ENCODE measurements around the gene LMOD3.

Gene LMOD3

DNA sequence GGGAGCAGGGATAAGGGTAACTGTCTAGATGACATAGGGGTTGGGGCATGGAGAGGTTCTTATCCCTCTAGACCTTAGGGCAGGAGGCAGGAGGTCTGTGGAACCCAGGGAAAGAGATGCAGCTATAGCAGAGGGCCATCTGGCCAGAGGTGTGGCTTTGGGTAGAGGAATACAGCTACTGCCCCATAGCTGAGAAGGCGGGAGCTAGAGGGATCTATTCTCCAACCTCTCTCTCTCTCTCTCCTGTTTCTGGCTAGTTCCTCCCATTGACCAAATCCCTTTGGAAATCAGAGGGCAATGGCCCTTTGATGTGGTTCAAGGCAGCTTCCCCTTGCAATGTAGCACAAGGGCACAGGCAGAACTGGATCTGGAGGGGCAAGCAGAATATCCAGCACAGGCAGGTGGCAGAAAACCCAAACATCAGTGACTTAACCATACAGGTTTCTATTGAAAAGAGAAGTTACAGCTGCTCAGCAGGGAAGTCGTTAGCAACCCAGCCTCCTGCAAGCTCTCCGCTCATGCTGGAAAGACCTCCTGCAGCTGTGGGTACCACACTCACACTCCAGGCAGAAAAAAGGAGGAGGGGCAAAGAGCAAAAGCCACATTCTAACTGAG lies 22.3 kb upstream of the LMOD3 start:
- H3K9ac ChIP-seq (ENCODE audit: low read depth, low read length): no peak overlapping the region
- H3K36me3 ChIP-seq (ENCODE audit: control insufficient read depth, insufficient read depth, low read length): no peaks in the 10 kb centered on the region
- no peak overlapping the region for H3K4me3 ChIP-seq (ENCODE audit: low read depth, low read length)
- H3K4me1 ChIP-seq (ENCODE audit: control insufficient read depth, insufficient read depth, low read length): peaks cover 6% of the 10 kb centered on the region; the same call in 1 of the 2 replicates
- H3K27me3 ChIP-seq (ENCODE audit: control insufficient read depth, insufficient read depth, low read length): peaks cover 61% of the 10 kb centered on the region
- no peak overlapping the region for H3K27ac ChIP-seq (ENCODE audit: low read depth, low read length)
- no peaks in the 10 kb centered on the region for H3K9me3 ChIP-seq (ENCODE audit: control insufficient read depth, insufficient read depth, low read length)

GRCh38 chr3:69143612-69144011 lies 21.2 kb upstream of the LMOD3 start:
- no peak overlapping the region for H3K4me3 ChIP-seq (ENCODE audit: low read depth, low read length)
- H3K36me3 ChIP-seq (ENCODE audit: control insufficient read depth, insufficient read depth, low read length): no peaks in the 10 kb centered on the region
- H3K27me3 ChIP-seq (ENCODE audit: control insufficient read depth, insufficient read depth, low read length): peaks cover 60% of the 10 kb centered on the region
- no peaks in the 10 kb centered on the region for H3K9me3 ChIP-seq (ENCODE audit: control insufficient read depth, insufficient read depth, low read length)
- no peak overlapping the region for H3K27ac ChIP-seq (ENCODE audit: low read depth, low read length)
- H3K9ac ChIP-seq (ENCODE audit: low read depth, low read length): no peak overlapping the region
- peaks cover 6% of the 10 kb centered on the region; the same call in 1 of the 2 replicates for H3K4me1 ChIP-seq (ENCODE audit: control insufficient read depth, insufficient read depth, low read length)

- Histone ChIP-seq H3K9me3 (ENCODE audit: control insufficient read depth, insufficient read depth, low read length) (no peaks in the 10 kb centered on the region), H3K36me3 (ENCODE audit: control insufficient read depth, insufficient read depth, low read length) (no peaks in the 10 kb centered on the region), H3K27me3 (ENCODE audit: control insufficient read depth, insufficient read depth, low read length) (peaks cover 56% of the 10 kb centered on the region), H3K27ac (ENCODE audit: low read depth, low read length) (no peak overlapping the region), H3K4me1 (ENCODE audit: control insufficient read depth, insufficient read depth, low read length) (peaks cover 6% of the 10 kb centered on the region; the same call in 1 of the 2 replicates), H3K9ac (ENCODE audit: low read depth, low read length) (no peak overlapping the region), H3K4me3 (ENCODE audit: low read depth, low read length) (no peak overlapping the region)
Observed at GRCh38 chr3:69142797-69143454, 20.5 kb upstream of the LMOD3 start.

GRCh38 chr3:69142090-69142489 lies 19.7 kb upstream of the LMOD3 start:
- no peaks in the 10 kb centered on the region for H3K9me3 ChIP-seq (ENCODE audit: control insufficient read depth, insufficient read depth, low read length)
- no peak overlapping the region for H3K27ac ChIP-seq (ENCODE audit: low read depth, low read length)
- no peak overlapping the region for H3K4me3 ChIP-seq (ENCODE audit: low read depth, low read length)
- peaks cover 6% of the 10 kb centered on the region; the same call in 1 of the 2 replicates for H3K4me1 ChIP-seq (ENCODE audit: control insufficient read depth, insufficient read depth, low read length)
- peaks cover 56% of the 10 kb centered on the region for H3K27me3 ChIP-seq (ENCODE audit: control insufficient read depth, insufficient read depth, low read length)
- no peaks in the 10 kb centered on the region for H3K36me3 ChIP-seq (ENCODE audit: control insufficient read depth, insufficient read depth, low read length)
- no peak overlapping the region for H3K9ac ChIP-seq (ENCODE audit: low read depth, low read length)

DNA sequence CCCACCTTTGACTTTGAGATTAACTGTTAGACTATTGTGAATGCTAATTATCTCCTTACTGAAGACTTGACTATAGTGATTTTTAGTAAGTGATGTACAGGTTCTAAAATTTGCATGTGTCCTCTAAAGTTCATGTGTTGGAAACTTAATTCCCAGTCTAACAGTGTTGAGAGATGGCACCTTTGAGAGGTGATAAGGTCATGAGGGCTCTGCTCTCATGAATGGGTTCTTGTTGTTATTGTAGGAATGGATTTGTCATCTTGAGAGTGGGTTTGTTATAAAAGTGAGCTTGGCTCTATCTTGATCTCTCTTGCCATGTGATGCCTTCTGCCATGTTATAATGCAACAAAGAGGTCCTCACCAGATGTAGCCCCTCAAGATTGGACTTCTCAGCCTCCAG lies 18.9 kb upstream of the LMOD3 start:
- Histone ChIP-seq H3K4me1 (ENCODE audit: control insufficient read depth, insufficient read depth, low read length) (peaks cover 6% of the 10 kb centered on the region; the same call in 1 of the 2 replicates), H3K27ac (ENCODE audit: low read depth, low read length) (no peak overlapping the region), H3K4me3 (ENCODE audit: low read depth, low read length) (no peak overlapping the region), H3K27me3 (ENCODE audit: control insufficient read depth, insufficient read depth, low read length) (peaks cover 53% of the 10 kb centered on the region), H3K36me3 (ENCODE audit: control insufficient read depth, insufficient read depth, low read length) (no peaks in the 10 kb centered on the region), H3K9me3 (ENCODE audit: control insufficient read depth, insufficient read depth, low read length) (no peaks in the 10 kb centered on the region), H3K9ac (ENCODE audit: low read depth, low read length) (no peak overlapping the region)

DNA sequence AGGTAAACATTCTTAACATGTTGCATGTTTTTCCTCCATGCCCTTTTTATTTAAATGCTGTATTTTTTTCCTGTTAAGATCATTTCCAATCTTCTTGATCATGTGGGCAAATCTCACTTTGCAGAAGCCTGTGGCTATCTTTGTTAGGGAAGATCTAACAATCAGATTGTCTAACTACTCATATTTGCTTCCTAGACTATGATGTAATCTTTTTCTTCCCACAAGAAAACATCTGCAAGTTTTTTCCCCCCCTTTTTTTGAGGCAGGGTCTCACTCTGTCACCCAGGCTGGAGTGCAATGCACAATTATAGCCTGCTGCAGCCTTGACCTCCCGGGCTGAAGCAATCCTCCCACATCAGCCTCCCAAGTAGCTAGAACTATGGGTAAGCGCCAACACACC lies 15.0 kb upstream of the LMOD3 start:
- no peak overlapping the region for H3K27ac ChIP-seq (ENCODE audit: low read depth, low read length)
- no peaks in the 10 kb centered on the region for H3K36me3 ChIP-seq (ENCODE audit: control insufficient read depth, insufficient read depth, low read length)
- H3K9me3 ChIP-seq (ENCODE audit: control insufficient read depth, insufficient read depth, low read length): no peaks in the 10 kb centered on the region
- H3K9ac ChIP-seq (ENCODE audit: low read depth, low read length): no peak overlapping the region
- no peaks in the 10 kb centered on the region for H3K4me1 ChIP-seq (ENCODE audit: control insufficient read depth, insufficient read depth, low read length)
- H3K4me3 ChIP-seq (ENCODE audit: low read depth, low read length): no peak overlapping the region
- H3K27me3 ChIP-seq (ENCODE audit: control insufficient read depth, insufficient read depth, low read length): peaks cover 22% of the 10 kb centered on the region

DNA sequence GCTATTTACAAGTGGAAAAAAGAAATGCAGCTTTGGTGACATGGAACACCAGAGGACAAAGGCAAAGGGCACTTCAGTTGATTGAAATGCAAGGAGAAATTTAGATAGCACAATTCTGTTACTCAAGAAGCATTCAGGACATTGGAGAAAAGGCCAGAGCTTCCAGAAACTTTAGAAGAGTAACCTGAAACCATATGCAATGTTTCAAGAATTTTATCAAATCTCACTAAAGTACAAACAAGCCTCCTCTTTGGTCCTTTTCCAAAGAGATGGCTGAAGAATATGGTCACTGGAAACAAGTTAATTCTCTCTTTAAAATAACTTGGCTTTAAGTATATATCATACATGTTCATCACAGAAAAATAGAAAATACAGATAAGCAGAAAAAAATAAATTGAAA lies 14.6 kb upstream of the LMOD3 start:
- no peak overlapping the region for H3K4me3 ChIP-seq (ENCODE audit: low read depth, low read length)
- no peaks in the 10 kb centered on the region for H3K9me3 ChIP-seq (ENCODE audit: control insufficient read depth, insufficient read depth, low read length)
- no peaks in the 10 kb centered on the region for H3K4me1 ChIP-seq (ENCODE audit: control insufficient read depth, insufficient read depth, low read length)
- no peaks in the 10 kb centered on the region for H3K36me3 ChIP-seq (ENCODE audit: control insufficient read depth, insufficient read depth, low read length)
- H3K27ac ChIP-seq (ENCODE audit: low read depth, low read length): no peak overlapping the region
- peaks cover 18% of the 10 kb centered on the region for H3K27me3 ChIP-seq (ENCODE audit: control insufficient read depth, insufficient read depth, low read length)
- H3K9ac ChIP-seq (ENCODE audit: low read depth, low read length): no peak overlapping the region

- Histone ChIP-seq H3K4me3 (ENCODE audit: low read depth, low read length) (no peak overlapping the region), H3K9me3 (ENCODE audit: control insufficient read depth, insufficient read depth, low read length) (no peaks in the 10 kb centered on the region), H3K9ac (ENCODE audit: low read depth, low read length) (no peak overlapping the region), H3K36me3 (ENCODE audit: control insufficient read depth, insufficient read depth, low read length) (no peaks in the 10 kb centered on the region), H3K4me1 (ENCODE audit: control insufficient read depth, insufficient read depth, low read length) (no peaks in the 10 kb centered on the region), H3K27ac (ENCODE audit: low read depth, low read length) (no peak overlapping the region), H3K27me3 (ENCODE audit: control insufficient read depth, insufficient read depth, low read length) (no peaks in the 10 kb centered on the region)
Observed at GRCh38 chr3:69130689-69131088, 8.3 kb upstream of the LMOD3 start.

- H3K36me3 ChIP-seq (ENCODE audit: control insufficient read depth, insufficient read depth, low read length): no peaks in the 10 kb centered on the region
- H3K9ac ChIP-seq (ENCODE audit: low read depth, low read length): no peak overlapping the region
- H3K4me1 ChIP-seq (ENCODE audit: control insufficient read depth, insufficient read depth, low read length): no peaks in the 10 kb centered on the region
- H3K9me3 ChIP-seq (ENCODE audit: control insufficient read depth, insufficient read depth, low read length): no peaks in the 10 kb centered on the region
- H3K27ac ChIP-seq (ENCODE audit: low read depth, low read length): no peak overlapping the region
- no peaks in the 10 kb centered on the region for H3K27me3 ChIP-seq (ENCODE audit: control insufficient read depth, insufficient read depth, low read length)
- H3K4me3 ChIP-seq (ENCODE audit: low read depth, low read length): no peak overlapping the region
Observed at GRCh38 chr3:69129531-69129930, 7.1 kb upstream of the LMOD3 start.

DNA sequence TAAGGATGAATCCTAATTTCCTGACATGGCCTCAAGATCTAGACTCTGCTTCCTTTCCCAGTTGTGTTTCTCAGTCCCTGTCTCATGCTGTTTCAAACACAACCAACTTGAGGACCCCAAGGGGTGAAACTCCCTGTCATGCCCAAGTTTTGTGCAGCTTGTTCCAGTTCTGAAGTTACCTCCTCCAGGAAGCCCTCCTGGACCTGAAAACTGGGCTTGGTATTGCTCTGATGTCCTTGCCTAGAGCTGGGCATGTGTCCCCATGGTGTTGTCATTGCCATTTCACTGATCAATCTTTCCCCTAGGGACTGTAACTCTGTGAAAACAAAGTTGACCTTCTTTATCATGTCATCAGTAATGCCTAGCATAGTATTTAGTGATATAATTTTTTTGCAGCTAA lies 6.1 kb upstream of the LMOD3 start:
- no peaks in the 10 kb centered on the region for H3K9me3 ChIP-seq (ENCODE audit: control insufficient read depth, insufficient read depth, low read length)
- H3K4me1 ChIP-seq (ENCODE audit: control insufficient read depth, insufficient read depth, low read length): no peaks in the 10 kb centered on the region
- H3K36me3 ChIP-seq (ENCODE audit: control insufficient read depth, insufficient read depth, low read length): no peaks in the 10 kb centered on the region
- no peak overlapping the region for H3K9ac ChIP-seq (ENCODE audit: low read depth, low read length)
- H3K4me3 ChIP-seq (ENCODE audit: low read depth, low read length): no peak overlapping the region
- H3K27ac ChIP-seq (ENCODE audit: low read depth, low read length): no peak overlapping the region
- no peaks in the 10 kb centered on the region for H3K27me3 ChIP-seq (ENCODE audit: control insufficient read depth, insufficient read depth, low read length)

DNA sequence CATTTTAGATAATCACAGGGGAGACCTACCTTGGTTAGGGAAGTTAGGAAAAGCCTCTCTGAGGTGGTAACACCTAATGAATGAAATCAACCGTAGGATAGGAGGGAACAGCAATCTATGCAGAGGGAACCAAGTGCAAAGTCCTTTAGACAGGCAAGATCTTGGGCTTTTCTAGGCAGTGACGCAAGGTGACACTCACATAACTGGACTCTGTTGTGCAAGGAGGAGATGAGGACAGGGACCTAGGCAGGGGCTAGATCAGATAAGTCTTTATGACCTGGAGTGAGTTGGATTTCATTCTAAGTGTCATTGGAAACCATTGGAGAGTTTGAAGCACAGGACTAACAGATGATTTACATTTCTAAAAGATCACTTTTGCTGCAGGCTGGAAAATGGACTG lies 4.6 kb upstream of the LMOD3 start:
- H3K4me3 ChIP-seq (ENCODE audit: low read depth, low read length): no peak overlapping the region
- no peak overlapping the region for H3K27ac ChIP-seq (ENCODE audit: low read depth, low read length)
- no peak overlapping the region for H3K9ac ChIP-seq (ENCODE audit: low read depth, low read length)
- H3K9me3 ChIP-seq (ENCODE audit: control insufficient read depth, insufficient read depth, low read length): no peaks in the 10 kb centered on the region
- no peaks in the 10 kb centered on the region for H3K27me3 ChIP-seq (ENCODE audit: control insufficient read depth, insufficient read depth, low read length)
- H3K36me3 ChIP-seq (ENCODE audit: control insufficient read depth, insufficient read depth, low read length): no peaks in the 10 kb centered on the region
- H3K4me1 ChIP-seq (ENCODE audit: control insufficient read depth, insufficient read depth, low read length): no peaks in the 10 kb centered on the region

All from HUES48 (cell line).